ENCODE measurements around the gene MPV17L2. TPM values are rescaled to one million over a fixed set of nuclear protein-coding genes. Genes with fewer than 3 reads are reported as not detected.

The MPV17L2 gene
- total and polyA plus RNA-seq, 10 of the 15 experiments (the other 5 are each of a cell fraction or from before 2014, with no cell fraction given): 5.1 to 57.2 (median 22.9) TPM

- intact Hi-C loops (cut with micrococcal nuclease; ENCODE audit: unreplicated experiment): loop anchor here (1.0 to 5.0 kb wide), 4 partner anchors 19 to 226 kb away; partner anchors contain the start of genes MAST3 and PIK3R2
- SMC1A ChIA-PET (ENCODE audit: uncharacterized antibody, unreplicated experiment): interaction anchor here (0.8 kb wide), 1 partner anchor 21 kb away, joined by 3 read pairs; the partner anchor contains the start of gene PIK3R2
- TF ChIP-seq SKIL (IDR thresholded peaks at IDR 0.05; ENCODE audit: low read depth, poor library complexity, severe bottlenecking): peak; percentile 47
- TF ChIP-seq IKZF2 (IDR thresholded peaks at IDR 0.05): peak in 1 of 2 experiments; percentile 69; a peak in 2 of 4 replicates
- peak; percentile 68; the same call in 1 of the 2 replicates for TF ChIP-seq CHD2 (IDR thresholded peaks at IDR 0.05; ENCODE audit: borderline replicate concordance, low read depth, low read length)
- no peak for TF ChIP-seq CUX1 (IDR thresholded peaks at IDR 0.05; ENCODE audit: insufficient replicate concordance, low read depth, low read length)
- no peak for TF ChIP-seq CBX5 (IDR thresholded peaks at IDR 0.05; ENCODE audit: low read depth)
- peak; percentile 5; the same call in 1 of the 2 replicates for TF ChIP-seq SMC3 (IDR thresholded peaks at IDR 0.05; ENCODE audit: borderline replicate concordance, low read length)
- TF ChIP-seq ATF7 (IDR thresholded peaks at IDR 0.05; ENCODE audit: low read depth): peak; percentile 75; the same call in 1 of the 2 replicates
- no peak for TF ChIP-seq ATF2 (IDR thresholded peaks at IDR 0.05; ENCODE audit: low read length)
- TF ChIP-seq ATF3 (IDR thresholded peaks at IDR 0.05; ENCODE audit: borderline replicate concordance, extremely low read depth, low read depth, low read length): 0 out of 2 replicates have a peak, but pooled peaks have one; percentile 34
- TF ChIP-seq SPI1 (IDR thresholded peaks at IDR 0.05; ENCODE audit: borderline replicate concordance, insufficient read depth, low read depth, low read length): peak; percentile 42; the same call in 1 of the 2 replicates
- TF ChIP-seq RUNX3 (IDR thresholded peaks at IDR 0.05; ENCODE audit: low read length): peak; percentile 78
- peak; percentile 87 for TF ChIP-seq NR2F1 (conservative IDR thresholded peaks at IDR 0.05)
- peak; percentile 85; the same call in 1 of the 2 replicates for TF ChIP-seq NBN (IDR thresholded peaks at IDR 0.05)
- 0 out of 2 replicates have a peak, but pooled peaks have one; percentile 41 for TF ChIP-seq BCL11A (IDR thresholded peaks at IDR 0.05; ENCODE audit: low read depth, low read length)
Observed at GRCh38 chr19:18173054-18173571, 19.9 kb upstream of the MPV17L2 start.

More at GRCh38 chr19:18173054-18173571, 19.9 kb upstream of the MPV17L2 start:
- peak overlapping the region; percentile 79 for H3K27ac ChIP-seq (ENCODE audit: control insufficient read depth, insufficient read depth)
- CTCF ChIA-PET: interaction anchor here (0.7 to 1.0 kb wide), 2 partner anchors 8 to 19 kb away, joined by 3 to 5 read pairs; no protein-coding TSS in a partner anchor
- peak overlapping the region; percentile 100 for H3K4me2 ChIP-seq (ENCODE audit: control insufficient read depth, insufficient read depth)
- FAIRE-seq (no peak), DNase-seq (ENCODE audit: low read depth, low spot score) (no peak), ATAC-seq (peak; percentile 5)
- no peaks in the 10 kb centered on the region; the same call in 2 of the 3 replicates for H3K9me3 ChIP-seq (replicated peaks; ENCODE audit: control insufficient read depth, insufficient read depth, low read length)
- POLR2A ChIA-PET: interaction anchor here (0.6 to 3.0 kb wide), 5 partner anchors 18 to 132 kb away, joined by 3 to 24 read pairs (median 4); partner anchors contain the start of gene MPV17L2
- H3K4me3 ChIP-seq: peak overlapping the region; percentile 94; the same call in 1 of the 2 replicates
- no peaks in the 10 kb centered on the region for H4K20me1 ChIP-seq (ENCODE audit: control insufficient read depth, insufficient read depth)
- H3K36me3 ChIP-seq (ENCODE audit: control insufficient read depth in 2 of 2, insufficient read depth in 2 of 2, low read length in 1 of 2): peaks cover 16 to 17% of the 10 kb centered on the region in 2 experiments; a peak in 3 of 4 replicates
- 0% methylated on average over 16 of the region's 18 CpGs for WGBS (ENCODE audit: insufficient coverage, insufficient replicate concordance, low lambda C conversion rate, missing lambda C conversion rate)
- in situ Hi-C loops (cut with MboI): no loop called here
- peaks cover 30% of the 10 kb centered on the region for H3K79me2 ChIP-seq (ENCODE audit: control insufficient read depth, insufficient read depth, low read length)
- H3K9ac ChIP-seq (ENCODE audit: control insufficient read depth, insufficient read depth, low read length): peak overlapping the region; percentile 83
- BruUV-seq (replicated peaks): no TSS peak
- H3K27me3 ChIP-seq (replicated peaks in 1 of 2; ENCODE audit: control insufficient read depth in 2 of 2, insufficient read depth in 2 of 2, low read length in 1 of 2): no peaks in the 10 kb centered on the region
- RAD21 ChIA-PET (ENCODE audit: unreplicated experiment): interaction anchor here (0.7 to 3.2 kb wide), 6 partner anchors 7 to 159 kb away, joined by 3 to 29 read pairs (median 6); partner anchors contain the start of gene MPV17L2
- H3K4me1 ChIP-seq (ENCODE audit: control insufficient read depth, insufficient read depth, low read length): peaks cover 61% of the 10 kb centered on the region
- peak overlapping the region; percentile 53 for H2AFZ ChIP-seq (ENCODE audit: control insufficient read depth, low read depth, low read length)

Measured in GM12878 (cell line).